Muscle of leg (tissue), 11 donors: ENCODE results near the gene CTDSPL. TPM values are rescaled to one million over a fixed set of nuclear protein-coding genes. Genes with fewer than 3 reads are reported as not detected.

Source experiments
- DNase-seq: peaks from one replicate; pipeline ENCODE4 v3.0.0; 2013
- H3K27ac ChIP-seq: one replicate; pipeline ENCODE4 v1.5.1; 2013; ENCODE audit warnings: mild to moderate bottlenecking, low read length, control low read depth
- H3K27me3 ChIP-seq: one replicate; pipeline ENCODE4 v1.6.1; 2013; ENCODE audit warnings: low read length; ENCODE audit not compliant: control insufficient read depth, insufficient read depth
- H3K36me3 ChIP-seq: one replicate; pipeline ENCODE4 v1.6.1; 2013; ENCODE audit warnings: low read length; ENCODE audit not compliant: control insufficient read depth, insufficient read depth
- H3K4me1 ChIP-seq: one replicate; pipeline ENCODE4 v1.6.1; 2013; ENCODE audit warnings: low read length; ENCODE audit not compliant: control insufficient read depth, insufficient read depth
- H3K4me3 ChIP-seq: one replicate; pipeline ENCODE4 v1.5.1; 2013; ENCODE audit warnings: low read length, control low read depth
- H3K9me3 ChIP-seq: replicated peaks from 2 replicates; pipeline ENCODE4 v1.6.1; 2013; ENCODE audit warnings: low read depth, low read length; ENCODE audit not compliant: control insufficient read depth
- WGBS: methylation state at CpG from one replicate; pipeline ENCODE4 v1.1.5; 2013; ENCODE audit warnings: missing lambda C conversion rate; ENCODE audit not compliant: insufficient coverage; 5-methylcytosine and 5-hydroxymethylcytosine counted together
- polyA plus RNA-seq, 8 donors: library from polyadenylated mRNA; unstranded; fragments of 120-200 nt; gene quantifications; one replicate each; pipeline versions ENCODE4 v1.2.1 to v1.2.3, GENCODE V29; 2013; ENCODE audit warnings: inconsistent platforms in 1 of 8, low replicate concordance in 1 of 8; ENCODE audit not compliant: insufficient read length in 8 of 8, insufficient read depth in 1 of 8
- total RNA-seq: library from RNA; stranded (reverse); fragments of 120-200 nt; gene quantifications from one replicate; pipeline ENCODE4 v1.2.4, GENCODE V29; 2013

The CTDSPL gene
- total and polyA plus RNA-seq, 9 donors, result 29.9 to 41.8 (median 38.0) TPM

- no peak for DNase-seq
- H3K9me3 ChIP-seq, result no peaks in the 10 kb centered on the region
- H3K27ac ChIP-seq, result no peak overlapping the region
- H3K36me3 ChIP-seq, result peaks cover 45% of the 10 kb centered on the region
- H3K4me1 ChIP-seq, result peaks cover 26% of the 10 kb centered on the region
- 97% methylated on average over 7 of the region's 10 CpGs for WGBS
- H3K27me3 ChIP-seq, result no peaks in the 10 kb centered on the region
- no peak overlapping the region for H3K4me3 ChIP-seq
Observed at GRCh38 chr3:37997342-37997741, 135.7 kb downstream of the CTDSPL start.

DNA sequence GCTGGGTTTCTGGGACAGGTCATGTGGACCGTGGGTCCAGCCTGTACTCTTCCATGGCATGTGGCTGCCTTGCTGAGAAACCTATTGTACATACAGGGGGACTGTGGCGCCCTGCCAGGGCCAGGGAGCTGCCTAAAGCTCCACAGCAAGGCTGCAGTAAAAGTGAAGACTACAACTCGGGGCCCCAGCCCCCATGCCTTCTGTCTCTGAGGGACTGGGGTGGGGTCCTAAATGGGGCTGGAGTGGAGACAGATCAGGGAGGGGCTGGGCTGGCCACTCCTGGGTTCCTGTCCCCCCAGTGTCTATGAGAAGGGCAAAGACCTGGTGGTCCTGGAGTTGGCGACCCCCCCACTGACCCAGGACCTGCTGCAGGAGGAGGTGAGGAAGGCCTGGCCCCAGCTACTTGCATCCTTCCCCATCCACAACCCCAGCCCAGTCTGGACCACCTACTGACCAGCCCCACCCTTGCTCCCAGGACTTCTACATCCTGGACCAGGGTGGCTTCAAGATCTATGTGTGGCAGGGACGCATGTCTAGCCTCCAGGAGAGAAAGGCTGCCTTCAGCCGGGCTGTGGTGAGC lies 136.2 kb downstream of the CTDSPL start:
- 82% methylated on average over 2 of the region's 6 CpGs for WGBS
- peaks cover 48% of the 10 kb centered on the region for H3K36me3 ChIP-seq
- peak overlapping the region; percentile 90 for H3K27ac ChIP-seq
- DNase-seq, result no peak
- no peaks in the 10 kb centered on the region for H3K27me3 ChIP-seq
- H3K4me1 ChIP-seq, result peaks cover 26% of the 10 kb centered on the region
- H3K9me3 ChIP-seq, result no peaks in the 10 kb centered on the region
- no peak overlapping the region for H3K4me3 ChIP-seq

- Histone ChIP-seq H3K27ac (no peak overlapping the region), H3K36me3 (peaks cover 51% of the 10 kb centered on the region), H3K9me3 (no peaks in the 10 kb centered on the region), H3K4me1 (peaks cover 21% of the 10 kb centered on the region), H3K4me3 (no peak overlapping the region), H3K27me3 (no peaks in the 10 kb centered on the region)
- WGBS, result 83% methylated on average over 1 of the region's 6 CpGs
- no peak for DNase-seq
Observed at GRCh38 chr3:37999836-38000235, 138.2 kb downstream of the CTDSPL start.

DNA sequence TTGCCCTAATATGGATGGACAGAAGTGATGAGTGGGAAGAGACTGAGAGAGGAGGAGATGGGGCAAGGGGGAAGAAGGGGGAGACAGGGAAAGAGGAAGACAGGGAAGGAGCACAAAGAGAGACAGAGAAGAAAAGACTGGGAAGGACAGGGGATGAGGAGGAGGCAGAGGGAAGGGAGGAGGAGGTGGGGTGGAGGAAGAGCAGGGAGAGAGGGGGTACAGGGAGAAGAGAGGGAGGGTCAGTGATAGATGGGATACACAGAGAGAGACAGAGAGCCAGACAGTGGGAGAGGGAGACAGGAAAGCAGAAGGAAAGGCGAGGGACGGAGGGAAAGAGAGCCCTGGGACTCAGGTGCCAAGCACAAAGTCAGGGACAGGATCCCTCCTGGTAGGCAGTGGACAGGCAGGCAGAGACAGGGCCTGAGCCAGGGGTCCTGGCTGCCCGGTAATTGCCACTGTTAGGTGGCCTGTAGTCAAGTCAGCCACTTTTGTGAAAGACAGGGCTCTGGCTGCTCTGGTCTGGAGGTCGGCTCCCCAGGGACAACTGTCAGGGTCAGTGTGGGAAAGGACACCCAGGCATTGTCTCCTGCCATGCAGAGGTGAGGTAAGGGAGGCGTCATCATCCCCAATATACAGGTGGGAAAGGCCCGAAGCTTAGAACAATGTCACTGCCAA lies 138.7 kb downstream of the CTDSPL start:
- no peaks in the 10 kb centered on the region for H3K9me3 ChIP-seq
- WGBS, result 89% methylated on average over 5 of the region's 6 CpGs
- H3K27ac ChIP-seq, result no peak overlapping the region
- H3K27me3 ChIP-seq, result no peaks in the 10 kb centered on the region
- no peak overlapping the region for H3K4me3 ChIP-seq
- no peak for DNase-seq
- peaks cover 21% of the 10 kb centered on the region for H3K4me1 ChIP-seq
- H3K36me3 ChIP-seq, result peaks cover 51% of the 10 kb centered on the region

- no peak for DNase-seq
- peaks cover 51% of the 10 kb centered on the region for H3K36me3 ChIP-seq
- WGBS, result 86% methylated on average over 6 of the region's 6 CpGs
- H3K27ac ChIP-seq, result no peak overlapping the region
- H3K4me1 ChIP-seq, result peaks cover 21% of the 10 kb centered on the region
- no peaks in the 10 kb centered on the region for H3K27me3 ChIP-seq
- no peaks in the 10 kb centered on the region for H3K9me3 ChIP-seq
- no peak overlapping the region for H3K4me3 ChIP-seq
Observed at GRCh38 chr3:38000965-38001455, 139.3 kb downstream of the CTDSPL start.

GRCh38 chr3:38001456-38002081 lies 139.9 kb downstream of the CTDSPL start:
- Histone ChIP-seq H3K9me3 (no peaks in the 10 kb centered on the region), H3K36me3 (peaks cover 51% of the 10 kb centered on the region), H3K4me1 (peaks cover 21% of the 10 kb centered on the region), H3K27me3 (no peaks in the 10 kb centered on the region), H3K27ac (no peak overlapping the region), H3K4me3 (no peak overlapping the region)
- WGBS, result 79% methylated on average over 8 of the region's 9 CpGs
- no peak for DNase-seq

DNA sequence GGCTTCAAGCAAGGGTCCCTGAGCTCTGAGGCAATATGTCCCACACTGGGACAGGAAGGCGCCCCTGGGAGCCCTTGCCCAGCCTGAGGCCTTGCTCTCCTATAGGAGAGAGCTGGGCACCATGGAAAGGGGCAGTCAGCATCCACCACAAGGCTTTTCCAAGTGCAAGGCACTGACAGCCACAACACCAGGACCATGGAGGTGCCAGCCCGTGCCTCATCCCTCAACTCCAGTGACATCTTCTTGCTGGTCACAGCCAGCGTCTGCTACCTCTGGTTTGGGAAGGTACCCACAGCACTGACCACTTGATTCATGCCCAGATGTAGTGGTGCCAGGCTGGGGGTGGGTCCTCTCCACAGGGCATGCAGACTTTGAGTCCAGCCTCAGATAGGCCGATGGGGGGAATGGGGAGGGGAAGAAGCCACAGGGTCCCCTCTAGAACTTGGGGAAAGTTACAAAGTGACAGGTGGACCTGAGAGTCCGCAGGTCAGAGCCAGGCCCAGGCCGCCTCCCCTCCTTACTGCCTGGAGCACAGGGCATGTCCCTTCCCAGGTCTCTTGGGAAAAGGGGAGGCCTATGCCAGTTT lies 140.7 kb downstream of the CTDSPL start:
- no peak for DNase-seq
- H3K4me3 ChIP-seq, result no peak overlapping the region
- H3K27ac ChIP-seq, result no peak overlapping the region
- no peaks in the 10 kb centered on the region for H3K9me3 ChIP-seq
- H3K36me3 ChIP-seq, result peaks cover 54% of the 10 kb centered on the region
- H3K27me3 ChIP-seq, result no peaks in the 10 kb centered on the region
- peaks cover 19% of the 10 kb centered on the region for H3K4me1 ChIP-seq
- WGBS, result 96% methylated on average over 6 of the region's 6 CpGs

DNA sequence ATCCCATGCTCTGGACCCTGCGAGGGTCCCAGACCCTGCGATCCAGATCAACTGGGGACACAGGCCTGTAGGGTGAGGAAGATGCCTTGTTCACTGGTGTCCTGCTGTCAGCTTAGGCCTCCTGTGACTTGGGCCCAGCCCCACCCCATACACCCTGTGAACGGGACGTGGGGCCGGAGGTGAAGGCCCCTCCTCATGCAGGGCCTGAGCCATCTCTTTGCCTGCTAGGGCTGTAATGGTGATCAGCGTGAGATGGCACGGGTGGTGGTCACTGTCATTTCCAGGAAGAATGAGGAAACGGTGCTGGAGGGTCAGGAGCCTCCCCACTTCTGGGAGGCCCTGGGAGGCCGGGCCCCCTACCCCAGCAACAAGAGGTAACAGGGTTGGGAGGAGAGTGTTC lies 141.3 kb downstream of the CTDSPL start:
- WGBS, result 80% methylated on average over 3 of the region's 9 CpGs
- H3K27ac ChIP-seq, result no peak overlapping the region
- peaks cover 58% of the 10 kb centered on the region for H3K36me3 ChIP-seq

GRCh38 chr3:38003371-38003816 lies 141.7 kb downstream of the CTDSPL start:
- no CpG with 5 or more reads among the region's 7 CpGs for WGBS
- Histone ChIP-seq H3K36me3 (peaks cover 63% of the 10 kb centered on the region), H3K4me3 (no peak overlapping the region), H3K4me1 (peaks cover 12% of the 10 kb centered on the region), H3K9me3 (no peaks in the 10 kb centered on the region), H3K27ac (no peak overlapping the region), H3K27me3 (no peaks in the 10 kb centered on the region)
- no peak for DNase-seq

More for the DNA sequence above, 141.3 kb downstream of the CTDSPL start:
- no peaks in the 10 kb centered on the region for H3K27me3 ChIP-seq
- DNase-seq, result no peak
- no peaks in the 10 kb centered on the region for H3K9me3 ChIP-seq
- peaks cover 17% of the 10 kb centered on the region for H3K4me1 ChIP-seq
- no peak overlapping the region for H3K4me3 ChIP-seq

DNA sequence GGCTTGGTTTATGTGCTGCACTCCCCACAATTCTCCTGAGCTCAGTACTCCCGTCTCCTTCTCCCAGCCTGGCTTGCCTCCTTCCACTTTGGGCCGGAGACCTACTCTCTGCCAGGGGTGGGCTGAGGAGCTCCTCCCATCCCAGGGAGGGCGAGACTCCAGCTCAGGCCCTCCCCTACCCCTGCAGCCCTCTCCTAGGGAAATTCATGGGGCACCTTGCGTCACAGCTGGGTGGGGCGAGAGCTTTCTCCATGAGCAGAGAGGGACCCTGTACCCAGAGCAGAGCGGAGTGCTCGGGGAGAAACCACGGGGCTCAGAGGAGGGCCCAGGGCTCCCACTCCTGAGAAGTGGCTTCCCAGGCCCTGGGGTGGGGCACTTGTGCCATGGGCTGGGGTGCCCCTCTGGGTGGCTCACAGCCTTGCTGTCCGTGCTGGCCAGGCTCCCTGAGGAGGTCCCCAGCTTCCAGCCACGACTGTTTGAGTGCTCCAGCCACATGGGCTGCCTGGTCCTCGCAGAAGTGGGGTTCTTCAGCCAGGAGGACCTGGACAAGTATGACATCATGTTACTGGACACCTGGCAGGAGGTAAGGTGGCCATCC lies 142.2 kb downstream of the CTDSPL start:
- WGBS, result 79% methylated on average over 11 of the region's 11 CpGs
- Histone ChIP-seq H3K27ac (no peak overlapping the region), H3K4me3 (no peak overlapping the region), H3K36me3 (peaks cover 67% of the 10 kb centered on the region), H3K9me3 (no peaks in the 10 kb centered on the region), H3K27me3 (no peaks in the 10 kb centered on the region), H3K4me1 (peaks cover 8% of the 10 kb centered on the region)
- no peak for DNase-seq
